Gastrocnemius medialis (tissue), 4 donors: ENCODE data around the gene LIN28A. TPM values are rescaled to one million over a fixed set of nuclear protein-coding genes. Genes with fewer than 3 reads are reported as not detected.

Experiments used
- ATAC-seq, 2 donors: fragments of 150-250 bp; one replicate each; pipeline ENCODE4 v1.9.1; 2016
- DNase-seq, 2 donors: peaks; one replicate each; pipeline ENCODE4 v3.0.0-alpha.2; 2019
- H3K27ac ChIP-seq, 4 donors: fragments of 200-600 bp; sonication (generic); 1 replicate in 1 of 4; 2 replicates in 3 of 4; pipeline ENCODE4 v1.5.1; 2016 to 2018; ENCODE audit warnings: mild to moderate bottlenecking in 2 of 4, moderate library complexity in 1 of 4
- H3K27me3 ChIP-seq, 3 donors: fragments of 200-600 bp; sonication (generic) in 2 of 3; 1 replicate in 1 of 3; 2 replicates in 2 of 3; pipeline versions ENCODE4 v1.5.1 to v1.6.0; 2016 to 2019; ENCODE audit warnings: mild to moderate bottlenecking in 1 of 3, moderate library complexity in 1 of 3
- H3K36me3 ChIP-seq, 2 donors: fragments of 200-600 bp; sonication (generic) in 1 of 2; one replicate each; pipeline ENCODE4 v1.5.1; 2017 to 2018
- H3K4me1 ChIP-seq, 2 donors: fragments of 200-600 bp; sonication (generic) in 1 of 2; one replicate each; pipeline ENCODE4 v1.5.1; 2016 to 2017; ENCODE audit warnings: mild to moderate bottlenecking in 2 of 2
- H3K4me3 ChIP-seq, 4 donors: fragments of 200-600 bp; sonication (generic) in 3 of 4; 1 replicate in 1 of 4; 2 replicates in 3 of 4; pipeline ENCODE4 v1.5.1; 2016 to 2019; ENCODE audit warnings: mild to moderate bottlenecking in 2 of 4
- H3K9me3 ChIP-seq, 3 donors: fragments of 200-600 bp; sonication (generic) in 2 of 3; 1 replicate in 1 of 3; 2 replicates in 2 of 3; pipeline ENCODE4 v1.5.1; 2016 to 2019
- POLR2A ChIP-seq, 2 donors: fragments of 450-650 bp; IDR thresholded peaks; one replicate each; pipeline ENCODE4 v1.6.1; 2017; ENCODE audit warnings: antibody characterized with exemption in 2 of 2, mild to moderate bottlenecking in 2 of 2, moderate library complexity in 2 of 2
- in situ Hi-C, 4 donors: fragments of 200-750 bp; cut with MboI; loops; one replicate each; pipeline versions ENCODE4 v1.15.0 to v1.8.0; 2017; ENCODE audit warnings: low sequenced_read_pairs in 4 of 4
- intact Hi-C: fragments of 100-400 bp; cut with DNase I; formaldehyde crosslinking; loops from one replicate; pipeline ENCODE4 v1.15.1; 2023; ENCODE audit warnings: low total_unique reads
- total RNA-seq, 4 donors: library from RNA; depleted of rRNA; stranded (reverse); fragments of >200 nt; gene quantifications; one replicate each; pipeline versions ENCODE4 v1.1.0 to v1.2.3, GENCODE V29; 2016
- TF ChIP-seq, protein P1 (sequence below), 5 experiments: fragments of 450-650 bp in 3 of 5; fragments of 200-600 bp in 2 of 5; sonication (generic) in 2 of 5; IDR thresholded peaks in 4 of 5; conservative IDR thresholded peaks in 1 of 5; 1 replicate in 4 of 5; 2 replicates in 1 of 5; pipeline ENCODE4 v1.5.1; 2016 to 2019; ENCODE audit warnings: antibody characterized with exemption in 5 of 5, mild to moderate bottlenecking in 3 of 5, moderate library complexity in 3 of 5

The LIN28A gene
- total RNA-seq, 4 donors from 2014 or later: not detected

DNA sequence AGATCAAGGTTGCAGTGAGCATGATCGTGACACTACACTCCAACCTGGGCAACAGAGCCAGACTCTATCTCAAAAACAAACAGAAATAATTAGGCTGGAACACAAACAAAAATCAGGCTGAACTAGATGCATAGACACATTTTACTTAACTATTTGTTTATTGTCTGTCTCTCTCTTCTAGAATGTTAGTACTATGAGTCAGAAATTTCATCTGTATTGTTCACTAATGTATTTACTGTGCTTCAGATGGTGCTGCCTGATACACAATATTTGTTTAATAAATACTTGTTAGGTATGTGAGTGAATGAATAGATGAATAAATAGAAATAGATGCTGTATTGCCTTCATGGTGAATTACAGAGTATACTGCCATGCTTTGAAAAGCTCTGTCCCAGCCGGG, 6.0 kb upstream of the LIN28A start:
- peaks cover 5 to 8% (median 5%) of the 10 kb centered on the region in 3 donors for H3K27me3 ChIP-seq
- intact Hi-C loops: no loop called here

DNA sequence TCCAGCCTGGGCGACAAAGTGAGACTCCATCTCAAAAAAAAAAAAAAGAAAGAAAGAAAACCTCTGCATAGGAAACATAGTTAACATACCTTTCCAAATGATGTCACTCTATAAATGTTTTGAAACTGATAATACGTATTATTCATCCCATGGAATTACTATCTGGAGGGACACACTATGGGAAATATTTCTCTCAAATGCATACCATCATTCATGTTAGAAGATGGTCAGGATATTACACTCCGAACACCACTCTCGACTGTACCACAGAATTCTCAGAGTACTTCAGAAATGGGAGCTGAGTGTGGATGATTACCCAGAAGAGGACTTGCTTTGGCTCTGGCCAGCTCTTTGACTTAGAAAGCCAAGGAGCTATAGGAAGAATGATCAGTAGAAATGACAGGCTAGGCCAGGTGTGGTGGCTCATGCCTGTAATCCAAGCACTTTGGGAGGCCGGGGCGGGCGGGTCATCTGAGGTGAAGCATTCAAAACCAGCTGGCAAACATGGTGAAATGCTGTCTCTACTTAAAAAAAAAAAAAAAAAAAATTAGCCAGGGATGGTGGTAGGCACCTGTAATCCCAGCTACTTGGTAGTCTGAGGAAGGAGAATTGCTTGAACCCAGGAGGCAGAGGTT, 5.2 kb upstream of the LIN28A start:
- H3K27me3 ChIP-seq: peaks cover 13 to 14% (median 13%) of the 10 kb centered on the region in 3 donors
- intact Hi-C loops: no loop called here
- in situ Hi-C loops: no loop called here

More for the DNA sequence above, 6.0 kb upstream of the LIN28A start:
- Histone ChIP-seq H3K9me3 (no peaks in the 10 kb centered on the region), H3K4me1 (no peaks in the 10 kb centered on the region), H3K27ac (no peak overlapping the region), H3K36me3 (no peaks in the 10 kb centered on the region), H3K4me3 (no peak overlapping the region)
- in situ Hi-C loops: no loop called here
- TF ChIP-seq POLR2A (IDR thresholded peaks at IDR 0.05): no peak
- TF ChIP-seq, protein P1, sequence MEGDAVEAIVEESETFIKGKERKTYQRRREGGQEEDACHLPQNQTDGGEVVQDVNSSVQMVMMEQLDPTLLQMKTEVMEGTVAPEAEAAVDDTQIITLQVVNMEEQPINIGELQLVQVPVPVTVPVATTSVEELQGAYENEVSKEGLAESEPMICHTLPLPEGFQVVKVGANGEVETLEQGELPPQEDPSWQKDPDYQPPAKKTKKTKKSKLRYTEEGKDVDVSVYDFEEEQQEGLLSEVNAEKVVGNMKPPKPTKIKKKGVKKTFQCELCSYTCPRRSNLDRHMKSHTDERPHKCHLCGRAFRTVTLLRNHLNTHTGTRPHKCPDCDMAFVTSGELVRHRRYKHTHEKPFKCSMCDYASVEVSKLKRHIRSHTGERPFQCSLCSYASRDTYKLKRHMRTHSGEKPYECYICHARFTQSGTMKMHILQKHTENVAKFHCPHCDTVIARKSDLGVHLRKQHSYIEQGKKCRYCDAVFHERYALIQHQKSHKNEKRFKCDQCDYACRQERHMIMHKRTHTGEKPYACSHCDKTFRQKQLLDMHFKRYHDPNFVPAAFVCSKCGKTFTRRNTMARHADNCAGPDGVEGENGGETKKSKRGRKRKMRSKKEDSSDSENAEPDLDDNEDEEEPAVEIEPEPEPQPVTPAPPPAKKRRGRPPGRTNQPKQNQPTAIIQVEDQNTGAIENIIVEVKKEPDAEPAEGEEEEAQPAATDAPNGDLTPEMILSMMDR (IDR thresholded peaks at IDR 0.05 in 4 of 5, conservative IDR thresholded peaks at IDR 0.05 in 1 of 5): no peak
- DNase-seq: no peak
- ATAC-seq: no peak

DNA sequence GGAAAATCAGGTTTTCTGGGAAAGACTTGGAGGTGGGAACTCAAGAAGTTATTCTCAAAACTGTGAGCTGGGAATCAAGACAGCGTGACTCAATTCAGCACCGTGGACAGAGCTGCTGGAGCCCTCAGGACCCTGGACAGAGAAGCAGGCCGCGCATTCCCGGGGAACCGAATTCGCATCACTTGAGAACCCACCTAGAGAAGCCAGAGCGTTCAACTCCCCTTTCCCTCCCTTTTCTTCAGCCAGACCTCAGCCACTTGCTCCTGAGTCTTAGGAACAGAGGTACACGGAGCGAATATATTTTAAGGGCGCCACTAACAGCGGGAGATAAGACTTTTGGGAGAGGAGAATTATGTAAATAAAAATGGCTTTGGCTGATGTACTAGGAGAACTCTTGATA, 2.0 kb upstream of the LIN28A start:
- DNase-seq (peak; percentile 33 to 35), ATAC-seq (peak; percentile 70 to 75)
- H3K4me3 ChIP-seq: no peak overlapping the region
- intact Hi-C loops: no loop called here
- TF ChIP-seq, protein P1 (IDR thresholded peaks at IDR 0.05 in 4 of 5, conservative IDR thresholded peaks at IDR 0.05 in 1 of 5): no peak
- TF ChIP-seq POLR2A (IDR thresholded peaks at IDR 0.05): no peak
- in situ Hi-C loops: no loop called here
- no peaks in the 10 kb centered on the region for H3K9me3 ChIP-seq
- H3K36me3 ChIP-seq: no peaks in the 10 kb centered on the region
- no peaks in the 10 kb centered on the region for H3K4me1 ChIP-seq
- H3K27ac ChIP-seq: no peak overlapping the region
- peaks cover 42 to 45% (median 44%) of the 10 kb centered on the region in 3 donors for H3K27me3 ChIP-seq

More for the DNA sequence above, 5.2 kb upstream of the LIN28A start:
- Histone ChIP-seq H3K9me3 (no peaks in the 10 kb centered on the region), H3K4me1 (no peaks in the 10 kb centered on the region), H3K36me3 (no peaks in the 10 kb centered on the region), H3K4me3 (no peak overlapping the region), H3K27ac (no peak overlapping the region)
- TF ChIP-seq POLR2A (IDR thresholded peaks at IDR 0.05): no peak
- TF ChIP-seq, protein P1 (IDR thresholded peaks at IDR 0.05 in 4 of 5, conservative IDR thresholded peaks at IDR 0.05 in 1 of 5): no peak
- ATAC-seq: no peak
- DNase-seq: no peak

DNA sequence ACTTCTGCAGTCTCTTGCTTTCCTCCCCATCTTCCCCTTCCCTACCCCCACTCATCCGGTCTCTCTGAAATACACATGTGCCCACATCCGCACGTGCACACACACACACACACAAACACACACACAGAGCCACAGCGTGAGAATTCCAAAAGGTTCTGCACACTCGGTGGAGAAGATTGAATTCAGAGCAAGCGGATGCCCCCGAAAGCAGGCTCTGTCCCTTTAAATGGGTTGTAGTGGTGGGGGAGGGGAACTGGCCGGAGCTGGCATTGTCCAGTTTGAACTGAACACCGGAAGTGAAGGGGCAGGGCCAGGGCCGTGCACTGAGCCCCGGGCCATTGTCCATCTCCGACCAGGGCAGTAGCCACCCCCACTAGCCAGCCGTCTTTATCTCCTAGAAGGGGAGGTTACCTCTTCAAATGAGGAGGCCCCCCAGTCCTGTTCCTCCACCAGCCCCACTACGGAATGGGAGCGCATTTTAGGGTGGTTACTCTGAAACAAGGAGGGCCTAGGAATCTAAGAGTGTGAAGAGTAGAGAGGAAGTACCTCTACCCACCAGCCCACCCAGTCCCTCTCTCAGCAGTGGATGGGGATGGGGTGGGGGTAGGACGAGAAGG, 1.3 kb upstream of the LIN28A start:
- intact Hi-C loops: no loop called here
- peaks cover 44 to 49% (median 48%) of the 10 kb centered on the region in 3 donors for H3K27me3 ChIP-seq
- in situ Hi-C loops: no loop called here

More for the DNA sequence above, 1.3 kb upstream of the LIN28A start:
- Histone ChIP-seq H3K27ac (no peak overlapping the region), H3K9me3 (no peaks in the 10 kb centered on the region), H3K36me3 (no peaks in the 10 kb centered on the region), H3K4me3 (no peak overlapping the region), H3K4me1 (no peaks in the 10 kb centered on the region)
- DNase-seq (no peak), ATAC-seq (no peak)
- TF ChIP-seq POLR2A (IDR thresholded peaks at IDR 0.05): no peak
- TF ChIP-seq, protein P1 (IDR thresholded peaks at IDR 0.05 in 4 of 5, conservative IDR thresholded peaks at IDR 0.05 in 1 of 5): no peak
